NCI-H1436 (cell line): ENCODE data around the gene CCDC6.
"Not testable (repeated sequence)": the region's sequence is repeated elsewhere in the genome, so short reads cannot be mapped to it uniquely, and the experiment has no call there.

Experiments used
- DNase-seq: peaks from one replicate; lab custom pipeline; 2025; lab: John Stamatoyannopoulos, UW

CCDC6 gene

GRCh38 chr10:59905731-59906416 is 482 bp downstream of the CCDC6 start:
- DNase-seq = no peak

GRCh38 chr10:59905066-59905730 is 1.2 kb downstream of the CCDC6 start:
- DNase-seq = no peak

- no peak for DNase-seq
Measured at GRCh38 chr10:59904426-59905065, 1.8 kb downstream of the CCDC6 start.

- DNase-seq = no peak
Measured at GRCh38 chr10:59903871-59904270, 2.5 kb downstream of the CCDC6 start.

- no peak for DNase-seq
Measured at GRCh38 chr10:59902016-59902415, 4.3 kb downstream of the CCDC6 start.

- no peak for DNase-seq
Measured at GRCh38 chr10:59901470-59901869, 4.9 kb downstream of the CCDC6 start.

- no peak for DNase-seq
Measured at GRCh38 chr10:59900048-59900727, 6.2 kb downstream of the CCDC6 start.

GRCh38 chr10:59898125-59898835 is 8.1 kb downstream of the CCDC6 start:
- no peak for DNase-seq

- DNase-seq = no peak
Measured at GRCh38 chr10:59896191-59896590, 10.2 kb downstream of the CCDC6 start.

- no peak for DNase-seq
Measured at GRCh38 chr10:59895629-59896116, 10.7 kb downstream of the CCDC6 start.

GRCh38 chr10:59894114-59894513 is 12.2 kb downstream of the CCDC6 start:
- no peak for DNase-seq

GRCh38 chr10:59892697-59893096 is 13.7 kb downstream of the CCDC6 start:
- no peak for DNase-seq

GRCh38 chr10:59891936-59892335 is 14.4 kb downstream of the CCDC6 start:
- DNase-seq = no peak

GRCh38 chr10:59891349-59891748 is 15.0 kb downstream of the CCDC6 start:
- DNase-seq = no peak

- DNase-seq = no peak
Measured at GRCh38 chr10:59888781-59889435, 17.4 kb downstream of the CCDC6 start.

- no peak for DNase-seq
Measured at GRCh38 chr10:59887972-59888640, 18.2 kb downstream of the CCDC6 start.

- DNase-seq = no peak
Measured at GRCh38 chr10:59887006-59887405, 19.4 kb downstream of the CCDC6 start.

- no peak for DNase-seq
Measured at GRCh38 chr10:59885430-59886134, 20.8 kb downstream of the CCDC6 start.

GRCh38 chr10:59884893-59885292 is 21.5 kb downstream of the CCDC6 start:
- DNase-seq = not testable (repeated sequence)

- DNase-seq = no peak
Measured at GRCh38 chr10:59881640-59882039, 24.7 kb downstream of the CCDC6 start.
